C4-2B (cell line): ENCODE measurements around the gene ADIPOR2.

ENCODE experiments used
- CTCF ChIP-seq: fragments of 450-650 bp; conservative IDR thresholded peaks from 2 replicates; pipeline ENCODE4 v1.5.1; 2017; ENCODE audit warnings: mild to moderate bottlenecking
- ZFX ChIP-seq: fragments of 450-650 bp; IDR thresholded peaks from 2 replicates; pipeline ENCODE4 v1.6.1; 2017

- no peak for TF ChIP-seq CTCF
- TF ChIP-seq ZFX, result no peak
Measured at GRCh38 chr12:1723721-1724120, 32.9 kb downstream of the ADIPOR2 start.
